ENCODE measurements around the gene MLLT3.

MLLT3 gene

DNA sequence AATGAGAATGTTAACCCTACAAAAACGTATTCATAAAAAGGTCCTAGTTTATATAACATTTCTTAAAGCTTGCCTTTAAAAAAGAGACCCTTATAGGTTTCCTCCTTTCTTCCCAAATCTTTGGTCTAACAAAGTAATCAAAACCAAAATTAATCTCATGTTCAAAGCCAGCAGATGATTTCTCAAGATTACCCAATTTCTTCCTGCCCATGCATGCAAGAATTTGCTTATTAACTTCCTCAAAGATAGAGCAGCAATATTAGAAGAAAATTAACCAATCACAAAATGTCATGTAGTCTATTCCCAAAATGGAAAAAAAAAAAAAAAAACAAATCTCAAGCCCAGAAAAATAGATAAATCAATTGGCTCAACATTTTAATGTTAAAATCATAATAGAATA is 114.9 kb downstream of the MLLT3 start:
- Histone ChIP-seq H3K9ac (no peak overlapping the region), H3K4me3 (no peak overlapping the region), H3K9me3 (replicated peaks in 1 of 11) (no peaks in the 10 kb centered on the region; a peak in 1 of 22 replicates), H3K27me3 (no peaks in the 10 kb centered on the region), H4K20me1 (no peaks in the 10 kb centered on the region), H3K4me1 (peaks cover 0 to 19% (median 3%) of the 10 kb centered on the region in 10 experiments; a peak in 9 of 20 replicates), H3K27ac (peak overlapping the region in 1 of 11 experiments; percentile 9; a peak in 1 of 22 replicates), H3K4me2 (peak overlapping the region in 4 of 11 experiments; percentile 4 to 51 (median 34); a peak in 4 of 22 replicates), H3K36me3 (no peaks in the 10 kb centered on the region)
- 0 out of 22 replicates have a peak, but pooled peaks of 1 of the 11 experiments have one; percentile 19 for TF ChIP-seq Cebpa-rat (IDR thresholded peaks at IDR 0.05)

- no peak for TF ChIP-seq Cebpa-rat (IDR thresholded peaks at IDR 0.05)
- no peaks in the 10 kb centered on the region for H4K20me1 ChIP-seq
- H3K27me3 ChIP-seq, result no peaks in the 10 kb centered on the region
- peaks cover 0 to 19% (median 3%) of the 10 kb centered on the region in 10 experiments; a peak in 9 of 20 replicates for H3K4me1 ChIP-seq
- no peaks in the 10 kb centered on the region for H3K36me3 ChIP-seq
- H3K4me3 ChIP-seq, result no peak overlapping the region
- H3K4me2 ChIP-seq, result peak overlapping the region in 2 of 11 experiments; percentile 20 to 46; a peak in 1 of 22 replicates
- H3K9me3 ChIP-seq (replicated peaks in 1 of 11), result no peaks in the 10 kb centered on the region; a peak in 1 of 22 replicates
- H3K9ac ChIP-seq, result no peak overlapping the region
- no peak overlapping the region for H3K27ac ChIP-seq
These were observed 116.0 kb downstream of the MLLT3 start for GRCh38 chr9:20506099-20506900.

GRCh38 chr9:20505574-20505973 is 116.7 kb downstream of the MLLT3 start:
- H3K27ac ChIP-seq, result no peak overlapping the region
- TF ChIP-seq Cebpa-rat (IDR thresholded peaks at IDR 0.05), result peak in 1 of 11 experiments; percentile 60; a peak in 1 of 22 replicates
- H3K4me2 ChIP-seq, result no peak overlapping the region
- no peaks in the 10 kb centered on the region for H3K27me3 ChIP-seq
- no peaks in the 10 kb centered on the region; a peak in 1 of 22 replicates for H3K9me3 ChIP-seq (replicated peaks in 1 of 11)
- H3K4me3 ChIP-seq, result no peak overlapping the region
- H3K4me1 ChIP-seq, result peaks cover 0 to 19% (median 3%) of the 10 kb centered on the region in 10 experiments; a peak in 9 of 20 replicates
- H3K9ac ChIP-seq, result no peak overlapping the region
- no peaks in the 10 kb centered on the region for H3K36me3 ChIP-seq
- H4K20me1 ChIP-seq, result no peaks in the 10 kb centered on the region

GRCh38 chr9:20504930-20505329 is 117.4 kb downstream of the MLLT3 start:
- H3K27ac ChIP-seq, result no peak overlapping the region
- H3K36me3 ChIP-seq, result no peaks in the 10 kb centered on the region
- no peaks in the 10 kb centered on the region for H3K9me3 ChIP-seq (replicated peaks in 1 of 11)
- no peaks in the 10 kb centered on the region for H4K20me1 ChIP-seq
- H3K9ac ChIP-seq, result no peak overlapping the region
- no peak overlapping the region for H3K4me3 ChIP-seq
- H3K27me3 ChIP-seq, result no peaks in the 10 kb centered on the region
- no peak overlapping the region for H3K4me2 ChIP-seq
- H3K4me1 ChIP-seq, result peaks cover 0 to 19% (median 3%) of the 10 kb centered on the region in 10 experiments; a peak in 9 of 20 replicates
- TF ChIP-seq Cebpa-rat (IDR thresholded peaks at IDR 0.05), result no peak

DNA sequence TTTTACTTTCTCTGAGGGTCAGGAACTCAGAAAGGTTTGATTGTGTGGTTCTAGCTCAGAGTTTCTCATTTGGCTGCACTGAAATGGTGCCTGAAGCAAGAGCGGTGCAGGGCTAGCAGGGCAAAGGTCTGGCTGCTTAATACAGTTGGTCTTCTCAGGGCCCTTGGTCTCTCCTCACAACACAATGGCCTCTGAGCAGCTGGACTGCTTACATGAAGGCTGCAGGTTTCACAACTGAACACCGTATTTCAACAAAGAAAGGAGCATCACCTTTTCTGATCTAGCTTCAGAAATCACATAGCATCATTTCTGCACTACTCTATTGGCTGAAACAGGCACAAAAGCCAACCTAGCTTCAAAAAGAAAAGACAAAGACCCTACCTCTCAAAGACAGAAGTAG is 122.2 kb downstream of the MLLT3 start:
- H3K4me1 ChIP-seq, result no peaks in the 10 kb centered on the region
- no peak overlapping the region for H3K4me3 ChIP-seq
- no peak overlapping the region for H3K27ac ChIP-seq
- H3K36me3 ChIP-seq, result no peaks in the 10 kb centered on the region
- H3K27me3 ChIP-seq, result no peaks in the 10 kb centered on the region
- no peak for TF ChIP-seq Cebpa-rat (IDR thresholded peaks at IDR 0.05)
- no peaks in the 10 kb centered on the region for H4K20me1 ChIP-seq
- no peak overlapping the region for H3K4me2 ChIP-seq
- H3K9me3 ChIP-seq (replicated peaks in 1 of 11), result no peaks in the 10 kb centered on the region
- H3K9ac ChIP-seq, result no peak overlapping the region

DNA sequence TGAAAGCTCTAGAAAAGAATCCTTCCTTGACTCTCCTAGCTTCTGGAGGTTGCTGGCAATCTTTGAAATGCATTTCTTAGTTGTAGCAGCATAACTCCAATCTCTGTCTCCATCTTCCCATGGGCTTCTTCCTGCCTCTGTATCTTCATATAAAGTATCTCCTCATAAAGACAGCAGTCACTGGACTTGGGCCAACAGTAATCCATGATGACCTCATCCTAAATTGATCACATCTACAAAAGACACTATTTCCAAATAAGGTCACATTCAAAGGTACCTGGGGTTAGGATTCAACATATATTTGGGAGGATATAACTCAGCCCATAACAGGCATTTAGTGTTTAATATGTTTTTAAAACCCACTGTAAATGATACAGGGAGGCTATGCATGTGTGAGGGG is 123.3 kb downstream of the MLLT3 start:
- no peak overlapping the region for H3K4me2 ChIP-seq
- TF ChIP-seq Cebpa-rat (IDR thresholded peaks at IDR 0.05), result no peak
- H3K36me3 ChIP-seq, result no peaks in the 10 kb centered on the region
- no peaks in the 10 kb centered on the region for H4K20me1 ChIP-seq
- H3K27ac ChIP-seq, result no peak overlapping the region
- H3K9ac ChIP-seq, result no peak overlapping the region
- no peaks in the 10 kb centered on the region for H3K27me3 ChIP-seq
- H3K4me3 ChIP-seq, result no peak overlapping the region
- no peaks in the 10 kb centered on the region for H3K9me3 ChIP-seq (replicated peaks in 1 of 11)
- H3K4me1 ChIP-seq, result no peaks in the 10 kb centered on the region

GRCh38 chr9:20496328-20496727 is 126.0 kb downstream of the MLLT3 start:
- TF ChIP-seq Cebpa-rat (IDR thresholded peaks at IDR 0.05), result no peak
- H3K4me3 ChIP-seq, result no peak overlapping the region
- H3K4me1 ChIP-seq, result no peaks in the 10 kb centered on the region
- no peaks in the 10 kb centered on the region for H4K20me1 ChIP-seq
- H3K9ac ChIP-seq, result no peak overlapping the region
- no peak overlapping the region for H3K27ac ChIP-seq
- H3K27me3 ChIP-seq, result no peaks in the 10 kb centered on the region
- H3K4me2 ChIP-seq, result no peak overlapping the region
- no peaks in the 10 kb centered on the region for H3K36me3 ChIP-seq
- no peaks in the 10 kb centered on the region for H3K9me3 ChIP-seq (replicated peaks in 1 of 11)

DNA sequence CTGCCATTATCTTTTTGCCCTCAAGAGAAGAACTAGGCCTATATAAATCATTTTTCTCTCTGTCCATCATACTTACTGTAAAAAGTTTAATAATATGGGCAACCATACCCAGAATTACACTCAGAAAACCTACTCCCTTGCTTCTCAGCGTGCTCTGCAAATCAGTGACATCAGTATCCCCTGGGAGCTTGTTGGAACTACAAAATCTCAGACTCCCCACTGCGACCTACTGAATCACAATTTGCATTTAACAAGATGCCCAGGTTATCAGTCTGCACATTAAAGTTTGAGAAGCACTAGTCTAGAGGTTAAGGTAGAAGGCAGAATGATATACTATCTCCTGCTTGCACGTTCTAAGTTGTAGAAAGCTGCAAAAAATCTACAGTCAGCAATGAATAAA is 127.2 kb downstream of the MLLT3 start:
- no peak overlapping the region for H3K27ac ChIP-seq
- no peaks in the 10 kb centered on the region for H3K9me3 ChIP-seq (replicated peaks in 1 of 11)
- no peaks in the 10 kb centered on the region for H3K36me3 ChIP-seq
- no peaks in the 10 kb centered on the region for H4K20me1 ChIP-seq
- H3K4me2 ChIP-seq, result no peak overlapping the region
- no peak overlapping the region for H3K9ac ChIP-seq
- no peaks in the 10 kb centered on the region for H3K27me3 ChIP-seq
- no peak overlapping the region for H3K4me3 ChIP-seq
- TF ChIP-seq Cebpa-rat (IDR thresholded peaks at IDR 0.05), result no peak
- no peaks in the 10 kb centered on the region for H3K4me1 ChIP-seq

DNA sequence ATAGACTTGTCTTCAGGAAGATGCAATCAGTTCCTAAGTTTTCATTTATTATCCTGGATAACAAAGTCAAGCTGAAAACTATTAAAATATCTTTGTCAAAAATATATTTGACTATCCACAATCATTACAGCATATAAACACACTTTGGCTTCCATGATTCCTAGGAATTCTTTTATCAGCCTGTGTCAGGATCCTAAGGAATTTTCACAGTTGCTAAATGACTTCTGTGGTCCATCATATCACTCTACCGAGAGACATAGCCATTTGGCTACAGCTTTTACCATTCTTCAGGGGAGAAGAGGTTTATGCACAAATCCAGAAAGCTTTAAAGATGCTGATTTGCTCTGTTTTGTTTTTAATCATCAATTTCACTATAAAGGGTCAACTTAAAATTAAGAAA is 128.3 kb downstream of the MLLT3 start:
- Histone ChIP-seq H3K4me1 (no peaks in the 10 kb centered on the region), H3K27ac (no peak overlapping the region), H3K4me3 (no peak overlapping the region), H4K20me1 (no peaks in the 10 kb centered on the region), H3K27me3 (no peaks in the 10 kb centered on the region), H3K9ac (no peak overlapping the region), H3K9me3 (replicated peaks in 1 of 11) (no peaks in the 10 kb centered on the region), H3K4me2 (no peak overlapping the region), H3K36me3 (no peaks in the 10 kb centered on the region)
- TF ChIP-seq Cebpa-rat (IDR thresholded peaks at IDR 0.05), result no peak

DNA sequence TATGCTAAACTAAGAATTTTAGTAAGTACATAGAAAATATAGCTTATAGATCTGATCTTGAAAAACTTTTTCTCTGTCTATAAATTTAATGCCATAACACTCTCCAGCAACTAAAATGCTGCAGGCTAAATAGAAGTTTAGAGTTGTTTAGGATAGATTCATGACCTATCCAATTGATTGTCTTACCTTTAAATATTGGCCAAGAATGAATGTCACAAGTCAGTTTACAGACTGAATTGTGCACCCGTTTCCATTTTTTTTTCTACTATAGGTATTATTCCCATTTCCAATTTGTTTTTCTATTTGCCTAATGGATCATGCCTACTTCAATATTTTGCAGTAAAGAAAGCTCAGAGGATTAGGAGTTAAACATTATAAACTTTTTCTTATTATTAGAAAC is 129.5 kb downstream of the MLLT3 start:
- no peaks in the 10 kb centered on the region for H3K36me3 ChIP-seq

More for the DNA sequence above, 129.5 kb downstream of the MLLT3 start:
- TF ChIP-seq Cebpa-rat (IDR thresholded peaks at IDR 0.05), result no peak
- no peak overlapping the region for H3K9ac ChIP-seq
- no peak overlapping the region for H3K4me2 ChIP-seq
- H3K4me1 ChIP-seq, result no peaks in the 10 kb centered on the region
- no peak overlapping the region for H3K4me3 ChIP-seq
- H3K27ac ChIP-seq, result no peak overlapping the region
- H4K20me1 ChIP-seq, result no peaks in the 10 kb centered on the region
- no peaks in the 10 kb centered on the region for H3K27me3 ChIP-seq
- H3K9me3 ChIP-seq (replicated peaks in 1 of 11), result no peaks in the 10 kb centered on the region

All from BLaER1 treated with 17β-estradiol and CSF1 and Interleukin-3, amounts not matched to agents 10 nM and 100 nM (cell line).